NCI-H1436 (cell line): ENCODE results near the gene TMEM54.

Source experiments
- DNase-seq: peaks from one replicate; lab custom pipeline; 2025; lab: John Stamatoyannopoulos, UW

The TMEM54 gene

DNA sequence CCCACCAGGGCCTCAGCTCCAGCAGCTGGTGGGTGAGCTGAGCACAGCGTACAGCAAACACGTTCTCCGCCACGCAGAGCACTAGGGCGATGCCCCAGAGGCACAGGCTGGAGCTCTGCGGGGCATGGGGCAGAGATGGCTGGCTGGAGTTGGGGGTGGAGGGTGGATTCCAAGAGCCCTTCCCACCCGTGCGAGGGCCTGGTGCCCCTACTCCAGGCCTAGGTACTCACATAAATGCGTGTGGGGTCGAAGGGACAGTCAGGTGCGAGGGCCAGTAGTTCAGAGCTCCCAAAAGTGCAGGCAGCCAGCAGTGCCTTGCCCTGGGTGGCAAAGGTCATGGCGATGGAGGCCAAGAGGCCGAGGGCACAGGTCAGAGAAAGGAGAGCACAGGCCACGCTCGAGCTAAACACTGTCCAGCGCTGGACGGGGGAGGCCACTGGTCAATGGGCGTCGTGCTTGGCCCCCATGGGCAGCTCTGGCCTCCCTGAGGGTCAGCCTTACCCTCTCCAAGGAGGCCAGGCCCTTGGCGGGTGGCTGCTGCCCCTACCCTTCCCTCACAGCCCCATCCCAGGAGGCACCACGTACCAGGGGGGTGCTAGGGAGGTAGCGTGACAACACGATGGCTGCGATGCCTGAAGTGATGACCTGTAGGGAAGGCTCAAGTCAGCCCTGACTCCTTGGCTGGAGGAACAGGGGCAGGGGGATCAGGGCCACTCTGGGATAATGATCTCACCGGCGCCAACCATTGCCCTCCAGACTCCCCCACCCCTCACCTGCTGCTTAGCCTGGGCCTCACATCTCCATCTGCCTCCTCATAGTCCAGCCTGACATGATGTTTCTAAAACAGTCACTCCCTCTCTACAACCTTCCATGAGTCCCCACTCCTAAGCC is 5.6 kb downstream of the TMEM54 start:
- no peak for DNase-seq

DNA sequence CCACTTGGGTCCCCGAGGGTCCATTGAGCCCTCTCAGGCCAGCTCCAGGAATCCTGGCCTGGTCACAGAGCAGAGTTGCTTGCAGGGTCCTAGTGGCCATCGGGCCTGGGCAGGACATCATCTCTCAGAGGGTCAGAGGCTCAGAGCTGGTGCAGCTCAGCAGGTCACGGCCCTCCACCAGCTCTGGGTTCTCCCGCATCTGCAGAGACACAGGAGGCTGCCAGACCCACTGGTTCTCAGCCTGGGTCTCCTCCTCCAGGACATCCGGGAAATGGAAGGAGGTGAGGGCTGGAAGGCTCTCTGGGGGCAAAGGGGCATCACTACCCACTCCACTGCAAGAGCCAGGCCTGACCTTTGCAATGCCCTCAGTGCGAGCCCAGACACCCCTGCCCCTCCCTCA is 6.5 kb downstream of the TMEM54 start:
- no peak for DNase-seq

DNA sequence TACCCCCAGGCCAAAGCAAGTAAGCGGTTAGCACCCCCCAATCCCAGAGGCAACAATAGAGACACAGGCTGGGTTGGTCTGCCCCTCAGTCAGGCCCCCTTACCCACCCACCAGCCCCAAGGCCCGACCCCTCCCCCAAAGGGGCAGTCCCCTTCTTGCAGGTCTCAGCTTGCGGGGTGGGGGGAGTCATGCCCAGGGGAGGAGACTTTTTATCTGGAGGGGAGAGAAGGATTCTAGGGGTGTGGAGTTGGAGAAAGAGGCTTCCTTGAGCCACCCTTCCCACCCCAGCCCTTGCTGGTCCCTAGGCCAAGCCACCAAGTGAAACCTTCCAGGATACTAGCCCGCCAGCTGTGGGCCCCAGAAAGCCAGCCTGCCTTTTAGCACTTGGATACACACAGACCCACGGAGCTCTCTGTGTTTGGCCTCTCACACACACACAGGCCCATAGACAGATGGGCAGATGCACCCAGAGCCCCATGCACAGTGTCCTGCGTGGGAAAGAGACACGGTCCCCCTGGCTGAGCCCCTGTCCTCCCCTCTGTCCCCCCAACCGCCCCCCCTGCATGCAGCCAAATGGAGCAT is 7.1 kb downstream of the TMEM54 start:
- no peak for DNase-seq

DNA sequence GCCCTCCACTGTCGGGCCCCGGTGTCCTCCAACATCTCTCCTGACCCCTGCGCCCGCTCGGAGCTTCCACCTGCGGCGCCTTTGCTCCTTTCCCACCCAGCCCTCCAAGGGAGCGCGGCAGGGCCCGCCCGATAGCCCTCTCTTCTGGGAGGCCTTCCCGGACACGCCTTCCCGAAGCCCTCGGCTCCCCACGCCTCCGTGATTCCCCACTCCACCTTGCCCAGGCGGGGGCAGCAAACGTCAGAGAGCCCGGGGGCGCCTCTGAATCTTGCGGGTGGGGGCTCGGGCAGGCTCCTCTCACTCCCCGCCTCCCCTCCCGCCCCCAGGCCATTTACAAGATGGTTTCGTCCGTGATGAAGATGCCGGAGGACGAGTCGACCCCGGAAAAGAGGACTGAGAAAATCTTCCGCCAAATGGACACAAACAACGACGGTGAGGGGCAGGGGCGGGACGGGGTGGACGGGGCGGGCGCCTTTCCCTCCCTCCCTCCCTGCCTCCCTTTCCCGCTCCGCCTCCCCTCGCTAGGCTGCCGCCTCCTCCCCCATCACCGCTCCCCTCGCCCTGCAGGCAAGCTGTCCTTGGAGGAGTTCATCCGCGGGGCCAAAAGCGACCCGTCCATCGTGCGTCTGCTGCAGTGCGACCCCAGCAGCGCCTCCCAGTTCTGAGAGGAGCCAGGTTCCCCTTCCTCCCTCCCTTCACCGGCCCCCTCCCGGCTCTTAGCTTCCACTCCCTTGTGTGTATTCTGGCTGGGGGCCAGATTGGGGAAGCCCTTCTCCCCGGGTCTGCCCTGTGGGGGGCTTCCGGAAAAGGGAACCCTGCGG is 7.8 kb downstream of the TMEM54 start:
- DNase-seq = peak; percentile 59

- peak; percentile 84 for DNase-seq
Observed at GRCh38 chr1:32892368-32893197, 8.6 kb downstream of the TMEM54 start.

DNA sequence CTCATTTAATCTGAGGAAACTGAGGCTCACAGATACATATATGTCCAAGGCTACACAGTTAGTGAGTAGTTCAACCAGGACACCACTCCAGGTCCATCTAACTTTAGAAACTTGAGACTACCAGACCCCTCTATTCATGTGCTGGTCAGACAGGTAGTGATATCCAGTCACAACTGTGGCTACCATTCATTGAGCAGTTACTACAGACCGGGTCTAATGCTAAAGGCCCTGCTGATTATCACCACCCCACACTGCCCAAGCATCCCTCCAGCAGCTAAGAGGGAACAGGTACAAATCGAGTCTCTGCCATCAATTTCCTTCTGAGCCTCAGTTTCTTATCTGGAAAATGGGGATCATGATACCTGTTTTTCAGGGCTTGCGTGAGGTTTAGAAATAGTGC is 9.6 kb downstream of the TMEM54 start:
- no peak for DNase-seq

- DNase-seq = no peak
Observed at GRCh38 chr1:32891241-32891570, 10.0 kb downstream of the TMEM54 start.

DNA sequence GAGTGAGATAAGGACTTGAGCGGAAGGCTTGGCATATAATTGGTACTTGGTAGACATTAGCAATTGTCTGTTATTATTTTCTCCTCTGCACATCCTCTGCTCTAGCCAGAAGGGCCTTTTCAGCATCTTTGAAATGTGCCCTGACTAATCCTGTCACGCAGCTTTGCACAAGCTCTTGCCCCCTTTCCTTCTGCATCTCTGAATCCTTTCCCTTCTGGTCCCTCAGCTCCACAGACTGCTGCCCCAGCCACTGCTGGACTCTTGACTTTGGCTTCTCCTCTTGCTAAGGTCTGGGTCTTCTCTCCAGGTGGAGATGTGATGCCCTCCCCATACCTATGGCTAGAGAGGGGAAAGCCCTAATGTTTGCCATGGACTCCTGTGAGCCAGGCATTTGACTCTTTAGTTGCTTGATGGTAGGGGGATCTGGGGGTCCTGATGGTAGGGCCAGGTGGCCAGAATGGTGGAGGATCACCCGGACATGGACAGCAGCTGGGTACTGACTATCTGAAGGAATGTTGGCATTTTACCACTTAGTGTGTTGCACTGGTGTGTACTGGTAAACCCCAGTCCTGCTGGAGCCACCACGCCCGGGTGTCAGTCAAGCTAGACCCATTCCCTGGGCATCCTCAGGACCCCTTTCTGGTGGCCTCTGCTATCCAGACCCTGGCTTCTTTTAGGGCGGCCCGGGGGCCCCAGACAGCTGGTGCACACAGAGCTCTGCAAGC is 10.5 kb downstream of the TMEM54 start:
- no peak for DNase-seq

DNA sequence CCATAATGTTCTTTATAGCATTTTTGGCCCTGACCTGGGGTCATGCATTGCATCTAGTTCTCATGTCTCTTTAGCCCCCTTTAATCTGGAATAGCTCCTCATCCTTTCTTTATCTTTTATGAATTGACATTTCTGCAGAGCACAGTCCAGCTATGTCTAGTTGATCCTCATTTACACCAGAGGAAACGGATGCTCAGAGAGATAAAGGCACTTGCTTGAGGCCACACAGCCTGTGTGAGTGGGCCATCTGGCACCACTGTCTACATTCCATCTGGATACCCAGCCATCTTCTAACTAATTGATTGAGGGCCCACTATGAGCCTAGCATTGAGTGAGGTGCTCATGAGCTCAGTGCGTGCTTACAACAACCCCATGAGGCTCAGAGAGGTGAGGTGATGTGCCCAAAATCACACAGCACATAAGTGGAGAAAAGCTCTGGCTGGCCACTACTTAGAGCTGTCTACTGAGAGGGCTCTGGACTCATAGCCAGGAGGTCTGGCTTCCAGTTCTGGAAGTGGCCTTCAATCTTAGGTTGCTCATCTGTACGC is 11.4 kb downstream of the TMEM54 start:
- no peak for DNase-seq

DNA sequence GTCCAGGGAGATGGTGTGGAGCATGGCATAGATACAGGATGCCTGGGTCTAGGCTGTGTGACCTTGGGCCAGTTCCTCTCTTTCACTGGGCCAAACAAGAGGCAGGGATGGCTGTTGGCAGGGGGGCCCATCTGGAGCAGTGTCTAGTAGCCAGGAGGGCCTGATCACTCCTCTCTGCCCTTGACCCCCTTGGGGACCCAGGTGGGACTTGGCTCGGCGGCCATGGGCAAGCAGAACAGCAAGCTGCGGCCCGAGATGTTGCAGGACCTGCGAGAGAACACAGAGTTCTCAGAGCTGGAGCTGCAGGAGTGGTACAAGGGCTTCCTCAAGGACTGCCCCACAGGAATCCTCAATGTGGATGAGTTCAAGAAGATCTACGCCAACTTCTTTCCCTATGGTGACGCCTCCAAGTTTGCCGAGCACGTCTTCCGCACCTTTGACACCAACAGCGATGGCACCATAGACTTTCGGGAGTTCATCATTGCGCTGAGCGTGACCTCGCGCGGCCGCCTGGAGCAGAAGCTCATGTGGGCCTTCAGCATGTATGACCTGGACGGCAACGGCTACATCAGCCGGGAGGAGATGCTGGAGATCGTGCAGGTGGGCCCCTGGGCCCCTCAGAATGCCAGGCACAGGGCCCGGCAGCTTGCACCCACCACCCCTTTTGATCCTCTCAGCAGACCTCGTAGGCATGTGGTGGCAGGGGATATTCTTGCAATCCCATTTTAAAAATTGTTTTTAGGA is 12.3 kb downstream of the TMEM54 start:
- DNase-seq = no peak

GRCh38 chr1:32888134-32888533 is 13.1 kb downstream of the TMEM54 start:
- DNase-seq = no peak

GRCh38 chr1:32887623-32888022 is 13.6 kb downstream of the TMEM54 start:
- DNase-seq = no peak

DNA sequence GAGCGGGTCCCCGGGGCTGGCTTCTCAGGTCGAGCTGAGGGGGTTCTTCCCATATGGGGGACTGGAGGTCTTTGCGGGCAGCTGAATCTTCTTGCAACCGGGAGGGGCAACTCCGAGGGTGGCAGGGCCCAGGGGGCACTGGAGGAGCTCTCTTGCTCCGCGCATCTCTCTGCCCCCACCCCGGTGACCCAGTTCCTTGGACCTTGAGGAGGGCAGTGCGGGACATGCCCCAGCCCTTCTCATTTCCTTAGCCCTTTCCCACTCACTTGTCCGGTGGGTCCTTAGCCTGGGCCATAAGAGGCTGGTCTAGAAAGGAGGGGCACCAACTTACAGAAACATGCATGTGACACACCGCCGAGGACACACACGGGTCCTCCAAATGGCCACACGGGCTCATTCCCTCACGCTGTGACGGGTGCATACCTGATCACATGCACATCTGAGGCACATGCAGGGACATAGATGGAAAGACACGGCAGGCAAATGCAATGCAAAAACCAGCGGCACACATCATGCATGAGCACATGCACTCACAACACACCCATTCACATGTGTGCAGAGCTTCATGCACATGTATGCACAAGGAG is 14.3 kb downstream of the TMEM54 start:
- DNase-seq = no peak

DNA sequence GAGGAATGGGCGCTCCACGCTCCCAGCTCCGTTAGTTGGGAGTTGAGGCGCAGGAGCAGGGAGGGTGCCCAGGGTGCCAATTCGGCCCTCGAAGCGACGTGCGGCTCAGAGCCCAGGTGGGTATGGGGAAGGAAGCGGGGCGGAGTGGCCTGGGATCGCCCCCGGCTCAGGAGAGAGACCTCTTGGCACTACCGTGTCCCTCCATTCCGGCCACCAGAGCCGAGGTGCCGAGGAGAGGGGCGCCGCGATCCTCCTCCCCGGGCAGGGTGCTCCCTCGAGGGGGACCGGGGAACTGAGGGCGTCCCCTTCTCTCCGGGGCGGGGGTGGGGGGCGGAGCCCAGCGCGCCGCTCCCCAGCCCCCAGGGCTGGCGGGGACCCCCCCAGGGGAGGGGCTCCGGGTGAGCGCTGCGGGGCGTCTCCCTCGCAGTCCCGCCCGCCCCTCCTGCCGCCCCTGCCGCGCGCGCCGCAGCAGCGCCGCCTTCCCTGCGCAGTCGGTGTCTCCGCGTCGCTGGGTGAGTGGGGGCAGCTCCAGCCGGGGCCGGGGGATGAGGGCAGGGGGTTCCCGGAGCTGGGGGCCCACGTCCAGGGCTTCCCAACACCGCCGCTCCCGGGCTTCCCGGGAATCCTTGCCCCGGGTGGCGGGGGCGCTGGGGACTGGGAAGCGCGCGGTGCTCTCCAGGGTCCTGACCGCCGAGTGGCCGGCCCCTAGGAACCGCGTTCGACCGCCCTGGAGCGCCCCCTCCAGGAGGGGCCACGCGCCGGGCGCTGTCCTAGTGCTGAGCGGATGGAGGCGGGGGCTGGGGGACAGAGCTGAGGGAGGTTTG is 15.0 kb downstream of the TMEM54 start, which contains the start of gene HPCA:
Gene HPCA, plus strand, starts transcription at position 488 of the 824 bp plus-strand sequence. CDS start 2,408 bp downstream, outside the sequence.
- DNase-seq = peak; percentile 36

- no peak for DNase-seq
Observed at GRCh38 chr1:32885676-32886003, 15.5 kb downstream of the TMEM54 start.

DNA sequence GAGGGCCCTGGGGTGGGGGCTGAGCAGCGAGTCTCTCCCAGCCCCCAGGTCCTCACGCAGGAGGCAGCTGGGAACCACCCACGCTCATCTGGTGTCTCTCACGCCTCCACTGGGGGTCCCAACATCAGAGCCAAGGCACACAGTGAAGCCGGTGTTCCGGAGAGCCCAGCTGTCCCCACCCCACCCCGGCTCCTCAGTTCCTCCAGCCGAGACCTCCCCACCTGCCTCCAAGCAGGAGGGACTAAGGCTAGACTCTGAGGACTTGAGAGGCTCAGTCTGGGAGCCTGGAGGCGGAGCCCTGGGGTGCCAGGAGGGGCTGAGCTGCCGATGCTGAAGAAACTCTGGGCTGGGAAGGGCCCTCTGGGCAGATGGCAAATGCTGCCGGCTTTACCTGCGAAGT is 16.5 kb downstream of the TMEM54 start:
- DNase-seq = no peak

DNA sequence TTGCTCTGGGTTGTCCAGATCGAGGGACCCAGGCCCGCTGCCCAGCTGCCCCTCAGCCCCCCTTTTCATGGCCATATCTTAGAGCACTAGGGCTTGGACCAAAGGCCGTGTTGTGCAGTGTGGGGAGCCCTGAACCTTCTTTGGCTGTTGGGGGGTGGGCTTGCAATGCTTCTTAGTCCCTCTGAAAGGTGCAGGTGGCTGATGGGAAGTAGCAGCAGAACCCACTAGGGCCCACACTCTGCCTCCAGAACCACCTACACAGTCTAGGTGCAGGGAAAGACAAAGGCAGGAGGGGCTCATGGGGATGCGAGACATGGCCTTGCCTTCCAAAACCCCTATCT is 17.2 kb downstream of the TMEM54 start:
- no peak for DNase-seq

- no peak for DNase-seq
Observed at GRCh38 chr1:32883338-32884031, 17.7 kb downstream of the TMEM54 start.
